ENCODE results near the gene SYP. TPM values are rescaled to one million over a fixed set of nuclear protein-coding genes. Genes with fewer than 3 reads are reported as not detected.

Gene SYP
- total RNA-seq, 1 donor from 2014 or later, result under 0.01 TPM

DNA sequence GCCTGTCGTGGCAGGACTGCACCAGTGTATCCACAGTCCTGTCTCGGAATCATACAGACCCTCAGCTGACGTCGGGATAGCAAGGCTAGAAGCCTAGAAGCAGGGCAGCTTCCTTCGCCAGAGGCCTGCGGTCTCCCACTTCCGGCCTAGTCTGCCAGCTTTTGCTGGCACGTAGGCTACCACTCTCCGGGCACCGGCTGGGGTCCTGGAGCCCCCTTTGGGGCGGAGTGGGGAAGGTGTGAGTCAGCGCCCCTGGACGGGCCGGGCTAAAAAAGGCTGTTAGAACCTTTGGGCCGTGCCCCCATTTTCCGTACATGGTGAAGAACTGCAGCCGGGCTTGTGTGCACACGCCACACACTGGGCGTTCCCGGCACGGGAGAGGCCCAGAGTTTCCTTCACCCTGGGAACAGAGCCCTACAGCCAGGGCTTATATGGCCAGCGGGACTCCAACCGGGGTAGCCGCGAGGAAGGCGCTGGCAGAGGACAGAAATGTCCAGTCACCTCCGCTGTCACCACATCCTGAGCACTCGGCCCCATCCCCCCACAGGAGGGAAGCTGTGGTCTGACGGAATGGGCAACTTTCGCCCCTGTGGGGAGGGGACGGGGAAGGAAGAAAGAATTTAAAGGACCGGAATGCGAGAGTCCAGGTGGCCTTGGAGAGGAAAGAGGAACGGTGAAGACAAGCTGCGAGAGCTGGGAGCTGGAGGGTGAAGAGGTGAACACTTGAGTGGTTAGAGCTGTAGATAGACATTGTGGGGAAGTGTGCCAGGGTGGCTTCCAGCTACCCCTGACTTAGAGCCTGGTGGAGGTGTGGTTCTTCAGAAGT lies 32.9 kb downstream of the SYP start:
- TF ChIP-seq CTCF (IDR thresholded peaks at IDR 0.05; ENCODE audit: insufficient read depth, low read length, severe bottlenecking), result no peak
- Histone ChIP-seq H3K36me3 (ENCODE audit: control insufficient read depth, insufficient read depth, low read length) (no peaks in the 10 kb centered on the region), H3K27me3 (ENCODE audit: control insufficient read depth, insufficient read depth, low read length) (no peaks in the 10 kb centered on the region), H3K4me3 (ENCODE audit: low read depth, low read length) (peak overlapping the region; percentile 35)
- DNase-seq (ENCODE audit: low read depth) (peak; percentile 69), FAIRE-seq (peak; percentile 40)

DNA sequence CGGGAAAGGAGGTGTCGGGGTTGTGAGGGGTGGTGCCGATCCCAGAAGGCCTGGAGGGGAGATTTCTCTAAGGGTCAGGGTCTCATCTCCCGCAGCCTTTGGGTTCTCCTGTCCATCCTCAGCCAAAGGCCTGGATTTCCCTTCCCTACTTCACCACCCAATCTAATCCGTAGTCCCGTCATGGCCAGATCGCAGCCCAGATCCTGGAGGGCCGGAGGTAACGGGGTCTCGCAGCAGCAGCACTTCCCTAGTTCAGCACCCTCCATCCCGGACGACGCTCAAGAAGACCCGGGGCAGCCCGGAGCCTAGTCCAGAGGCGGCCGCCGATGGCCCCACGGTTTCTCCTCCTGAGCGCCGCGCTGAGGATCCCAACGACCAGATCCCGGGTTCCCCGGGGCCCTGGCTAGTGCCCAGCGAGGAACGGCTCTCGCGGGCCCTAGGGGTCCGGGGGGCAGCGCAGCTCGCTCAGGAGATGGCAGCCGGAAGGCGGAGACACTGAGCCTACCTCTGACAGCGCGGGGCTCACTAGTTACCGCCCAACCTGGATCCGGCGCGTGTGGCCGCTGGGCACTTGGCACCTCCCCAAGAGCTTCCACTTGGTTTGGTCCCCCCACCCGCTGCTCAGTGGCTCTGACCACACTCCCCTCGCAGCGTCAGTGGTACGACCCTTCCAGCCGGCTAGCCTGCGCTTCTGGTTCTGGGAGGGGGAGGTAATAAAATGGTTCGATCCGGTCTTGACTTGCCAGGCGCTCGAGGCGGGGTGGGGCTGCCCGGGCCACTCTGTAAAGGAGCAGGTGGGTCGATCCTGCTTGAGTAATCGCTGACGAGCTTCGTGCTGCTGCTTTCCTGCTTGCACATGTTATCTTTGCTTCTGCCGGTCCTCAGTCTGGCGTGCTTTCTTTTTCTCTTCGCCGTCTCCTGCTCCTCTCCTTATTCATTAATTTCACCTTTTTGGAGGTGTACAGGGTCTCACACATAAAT lies 33.8 kb downstream of the SYP start:
- Histone ChIP-seq H3K4me3 (ENCODE audit: low read depth, low read length) (peak overlapping the region; percentile 35), H3K36me3 (ENCODE audit: control insufficient read depth, insufficient read depth, low read length) (no peaks in the 10 kb centered on the region), H3K27me3 (ENCODE audit: control insufficient read depth, insufficient read depth, low read length) (no peaks in the 10 kb centered on the region)
- FAIRE-seq, result no peak
- peak; percentile 83 for DNase-seq (ENCODE audit: low read depth)
- peak; percentile 56 for TF ChIP-seq CTCF (IDR thresholded peaks at IDR 0.05; ENCODE audit: insufficient read depth, low read length, severe bottlenecking)

DNA sequence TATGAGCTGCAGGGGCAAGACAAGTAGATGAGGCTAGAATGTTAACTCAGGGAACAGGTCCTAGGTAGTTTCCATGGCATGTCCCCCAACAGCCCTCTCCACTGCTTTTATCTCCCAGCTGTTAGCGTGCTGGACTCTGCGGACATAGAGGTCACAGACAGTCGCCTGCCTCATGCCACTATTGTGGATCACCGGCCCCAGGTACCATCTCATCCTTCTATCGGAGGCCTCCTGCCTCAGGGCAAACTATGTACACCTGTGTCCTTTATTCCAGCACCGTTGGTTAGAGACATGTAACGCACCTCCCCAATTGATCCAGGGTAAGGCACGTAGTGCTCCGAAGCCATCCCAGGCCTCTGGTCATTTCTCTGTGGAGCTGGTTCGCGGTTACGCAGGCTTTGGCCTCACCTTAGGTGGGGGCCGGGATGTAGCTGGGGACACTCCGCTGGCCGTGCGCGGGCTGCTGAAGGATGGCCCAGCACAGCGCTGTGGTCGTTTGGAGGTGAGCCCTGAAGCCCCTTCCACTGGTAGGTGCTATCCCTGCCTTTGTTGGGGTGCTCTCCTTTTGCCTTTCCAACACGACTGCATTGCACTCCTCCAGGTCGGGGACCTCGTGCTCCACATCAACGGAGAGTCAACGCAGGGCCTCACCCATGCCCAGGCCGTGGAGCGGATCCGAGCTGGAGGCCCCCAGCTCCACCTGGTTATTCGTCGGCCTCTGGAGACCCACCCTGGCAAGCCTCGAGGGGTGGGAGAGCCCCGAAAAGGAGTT lies 35.2 kb downstream of the SYP start:
- FAIRE-seq, result no peak
- no peak for TF ChIP-seq CTCF (IDR thresholded peaks at IDR 0.05; ENCODE audit: insufficient read depth, low read length, severe bottlenecking)
- no peak for DNase-seq (ENCODE audit: low read depth)
- Histone ChIP-seq H3K36me3 (ENCODE audit: control insufficient read depth, insufficient read depth, low read length) (no peaks in the 10 kb centered on the region), H3K4me3 (ENCODE audit: low read depth, low read length) (no peak overlapping the region), H3K27me3 (ENCODE audit: control insufficient read depth, insufficient read depth, low read length) (no peaks in the 10 kb centered on the region)

DNA sequence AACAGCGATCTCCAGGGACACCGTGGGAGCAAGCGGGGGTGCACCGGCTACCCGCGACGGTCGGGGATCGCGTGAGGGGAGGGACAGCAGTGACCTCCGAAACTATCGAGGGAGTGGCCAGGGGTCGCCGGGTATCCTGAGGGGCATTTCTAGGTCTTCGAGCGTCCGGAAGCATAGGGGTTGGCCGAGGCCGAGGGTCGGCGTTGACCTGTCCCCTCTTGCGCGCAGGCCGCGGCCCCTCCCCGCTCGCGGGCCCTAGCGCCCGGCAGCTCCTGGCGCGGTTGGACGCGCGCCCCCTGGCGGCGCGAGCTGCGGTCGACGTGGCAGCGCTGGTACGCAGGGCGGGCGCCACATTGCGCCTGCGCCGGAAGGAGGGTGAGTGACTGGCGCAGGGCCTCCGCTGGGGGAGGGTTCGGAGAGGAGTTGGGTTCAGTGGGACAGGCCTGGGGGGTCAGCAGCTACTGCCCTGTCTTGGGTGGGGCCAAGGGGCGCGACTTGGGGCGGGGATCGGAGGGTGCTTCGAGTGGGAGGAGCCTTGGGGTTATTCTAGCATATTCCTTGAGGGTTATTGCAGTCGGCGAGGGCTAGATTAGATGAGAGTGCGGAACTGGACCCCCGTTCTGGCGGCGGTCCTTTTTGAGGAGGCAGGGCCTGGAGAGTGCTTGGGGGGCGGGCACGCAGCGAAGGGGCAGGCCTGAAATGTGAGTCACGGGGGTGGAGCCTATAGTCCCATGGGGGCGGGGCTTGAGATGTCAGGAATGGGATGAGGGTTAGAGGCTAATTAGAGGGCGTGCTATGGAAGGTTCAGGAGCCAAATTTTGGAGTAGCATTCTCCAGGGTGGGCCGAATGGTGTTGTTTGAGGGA lies 36.2 kb downstream of the SYP start:
- peak; percentile 57 for DNase-seq (ENCODE audit: low read depth)
- no peaks in the 10 kb centered on the region for H3K36me3 ChIP-seq (ENCODE audit: control insufficient read depth, insufficient read depth, low read length)
- H3K27me3 ChIP-seq (ENCODE audit: control insufficient read depth, insufficient read depth, low read length), result no peaks in the 10 kb centered on the region
- H3K4me3 ChIP-seq (ENCODE audit: low read depth, low read length), result peak overlapping the region; percentile 40
- FAIRE-seq, result no peak
- peak; percentile 57 for TF ChIP-seq CTCF (IDR thresholded peaks at IDR 0.05; ENCODE audit: insufficient read depth, low read length, severe bottlenecking)

- Histone ChIP-seq H3K36me3 (ENCODE audit: control insufficient read depth, insufficient read depth, low read length) (no peaks in the 10 kb centered on the region), H3K27me3 (ENCODE audit: control insufficient read depth, insufficient read depth, low read length) (no peaks in the 10 kb centered on the region), H3K4me3 (ENCODE audit: low read depth, low read length) (peak within 1 kb of the TSS; percentile 40)
- FAIRE-seq (no peak), DNase-seq (ENCODE audit: low read depth) (no peak)
- TF ChIP-seq CTCF (IDR thresholded peaks at IDR 0.05; ENCODE audit: insufficient read depth, low read length, severe bottlenecking), result no peak
These were observed 37.4 kb downstream of the SYP start, which contains the start of gene MAGIX for GRCh38 chrX:49162620-49163019. Gene MAGIX, plus strand, starts transcription at chrX:49162758. Its CDS starts 132 bp downstream, at chrX:49162890.
